ENCODE results near the gene LRRC47. TPM values are rescaled to one million over a fixed set of nuclear protein-coding genes. Genes with fewer than 3 reads are reported as not detected.

The LRRC47 gene
- total and polyA plus RNA-seq, 2 of the 13 experiments (the other 11 are each of a cell fraction or from before 2014, with no cell fraction given) = 18.3 to 52.5 TPM

GRCh38 chr1:3821447-3821846, 25.1 kb upstream of the LRRC47 start:
- DNase-seq (ENCODE audit: low spot score) (no peak), FAIRE-seq (no peak), ATAC-seq (no peak)
- H3K27ac ChIP-seq (ENCODE audit: extremely low read length, insufficient read depth, low read length) = no peak overlapping the region
- no peaks in the 10 kb centered on the region for H3K4me1 ChIP-seq (ENCODE audit: insufficient read depth, low read length)
- intact Hi-C loops (cut with micrococcal nuclease; ENCODE audit: unreplicated experiment) (no loop called here), in situ Hi-C loops (cut with HindIII; ENCODE audit: extremely low pct_ligation_motif_present, low pct_unique_long_range_greater_than_20kb) (no loop called here)
- CTCF ChIA-PET (ENCODE audit: low intra/inter-chr PET ratio, low total read pairs) = no interaction called here
- H3K4me2 ChIP-seq (ENCODE audit: low read depth, low read length) = no peak overlapping the region
- 91% methylated on average over 13 of the region's 13 CpGs for WGBS (ENCODE audit: low lambda C conversion rate)
- H3K9me3 ChIP-seq (ENCODE audit: low read length) = no peaks in the 10 kb centered on the region
- POLR2A ChIA-PET = no interaction called here
- no peaks in the 10 kb centered on the region for H4K20me1 ChIP-seq (ENCODE audit: insufficient read depth, low read length)
- H3K9ac ChIP-seq (ENCODE audit: insufficient read depth, low read depth, low read length) = no peak overlapping the region
- no peaks in the 10 kb centered on the region for H3K27me3 ChIP-seq (ENCODE audit: control insufficient read depth in 1 of 2, insufficient read depth in 2 of 2, low read length in 2 of 2)
- peaks cover 10 to 31% of the 10 kb centered on the region in 2 experiments; a peak in 4 of 5 replicates for H3K36me3 ChIP-seq (replicated peaks in 1 of 2; ENCODE audit: control insufficient read depth in 1 of 2, insufficient read depth in 2 of 2, low read length in 2 of 2)
- H3K79me2 ChIP-seq (ENCODE audit: insufficient read depth, low read length) = no peaks in the 10 kb centered on the region
- no TSS peak for BruUV-seq (replicated peaks)
- no peak overlapping the region for H2AFZ ChIP-seq (ENCODE audit: low read length)
- no peak overlapping the region for H3K4me3 ChIP-seq (replicated peaks in 1 of 3; ENCODE audit: insufficient read depth in 1 of 3, low read depth in 2 of 3, low read length in 3 of 3)
- TF ChIP-seq HNRNPL (IDR thresholded peaks at IDR 0.05; ENCODE audit: low read depth, low read length) (no peak), ZFP91 (CRISPR knock-in tag; IDR thresholded peaks at IDR 0.05; ENCODE audit: borderline replicate concordance) (no peak), MTA1 (CRISPR knock-in tag; IDR thresholded peaks at IDR 0.05; ENCODE audit: borderline replicate concordance) (no peak), HMG20B (CRISPR knock-in tag; conservative IDR thresholded peaks at IDR 0.05) (no peak), YY1 (IDR thresholded peaks at IDR 0.05; ENCODE audit: insufficient read depth, insufficient replicate concordance, low read depth, low read length) (no peak), ZNF776 (CRISPR knock-in tag; IDR thresholded peaks at IDR 0.05) (no peak), RORA (CRISPR knock-in tag; IDR thresholded peaks at IDR 0.05) (no peak), ZNF629 (CRISPR knock-in tag; conservative IDR thresholded peaks at IDR 0.05) (no peak), ZNF12 (CRISPR knock-in tag; IDR thresholded peaks at IDR 0.05) (no peak), ZNF567 (CRISPR knock-in tag; IDR thresholded peaks at IDR 0.05; ENCODE audit: borderline replicate concordance) (no peak), ZZZ3 (CRISPR knock-in tag; IDR thresholded peaks at IDR 0.05; ENCODE audit: borderline replicate concordance) (no peak)
- TF ChIP-seq, protein P1, sequence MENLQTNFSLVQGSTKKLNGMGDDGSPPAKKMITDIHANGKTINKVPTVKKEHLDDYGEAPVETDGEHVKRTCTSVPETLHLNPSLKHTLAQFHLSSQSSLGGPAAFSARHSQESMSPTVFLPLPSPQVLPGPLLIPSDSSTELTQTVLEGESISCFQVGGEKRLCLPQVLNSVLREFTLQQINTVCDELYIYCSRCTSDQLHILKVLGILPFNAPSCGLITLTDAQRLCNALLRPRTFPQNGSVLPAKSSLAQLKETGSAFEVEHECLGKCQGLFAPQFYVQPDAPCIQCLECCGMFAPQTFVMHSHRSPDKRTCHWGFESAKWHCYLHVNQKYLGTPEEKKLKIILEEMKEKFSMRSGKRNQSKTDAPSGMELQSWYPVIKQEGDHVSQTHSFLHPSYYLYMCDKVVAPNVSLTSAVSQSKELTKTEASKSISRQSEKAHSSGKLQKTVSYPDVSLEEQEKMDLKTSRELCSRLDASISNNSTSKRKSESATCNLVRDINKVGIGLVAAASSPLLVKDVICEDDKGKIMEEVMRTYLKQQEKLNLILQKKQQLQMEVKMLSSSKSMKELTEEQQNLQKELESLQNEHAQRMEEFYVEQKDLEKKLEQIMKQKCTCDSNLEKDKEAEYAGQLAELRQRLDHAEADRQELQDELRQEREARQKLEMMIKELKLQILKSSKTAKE (CRISPR knock-in tag; IDR thresholded peaks at IDR 0.05; ENCODE audit: borderline replicate concordance) = no peak
- TF ChIP-seq, protein P2, sequence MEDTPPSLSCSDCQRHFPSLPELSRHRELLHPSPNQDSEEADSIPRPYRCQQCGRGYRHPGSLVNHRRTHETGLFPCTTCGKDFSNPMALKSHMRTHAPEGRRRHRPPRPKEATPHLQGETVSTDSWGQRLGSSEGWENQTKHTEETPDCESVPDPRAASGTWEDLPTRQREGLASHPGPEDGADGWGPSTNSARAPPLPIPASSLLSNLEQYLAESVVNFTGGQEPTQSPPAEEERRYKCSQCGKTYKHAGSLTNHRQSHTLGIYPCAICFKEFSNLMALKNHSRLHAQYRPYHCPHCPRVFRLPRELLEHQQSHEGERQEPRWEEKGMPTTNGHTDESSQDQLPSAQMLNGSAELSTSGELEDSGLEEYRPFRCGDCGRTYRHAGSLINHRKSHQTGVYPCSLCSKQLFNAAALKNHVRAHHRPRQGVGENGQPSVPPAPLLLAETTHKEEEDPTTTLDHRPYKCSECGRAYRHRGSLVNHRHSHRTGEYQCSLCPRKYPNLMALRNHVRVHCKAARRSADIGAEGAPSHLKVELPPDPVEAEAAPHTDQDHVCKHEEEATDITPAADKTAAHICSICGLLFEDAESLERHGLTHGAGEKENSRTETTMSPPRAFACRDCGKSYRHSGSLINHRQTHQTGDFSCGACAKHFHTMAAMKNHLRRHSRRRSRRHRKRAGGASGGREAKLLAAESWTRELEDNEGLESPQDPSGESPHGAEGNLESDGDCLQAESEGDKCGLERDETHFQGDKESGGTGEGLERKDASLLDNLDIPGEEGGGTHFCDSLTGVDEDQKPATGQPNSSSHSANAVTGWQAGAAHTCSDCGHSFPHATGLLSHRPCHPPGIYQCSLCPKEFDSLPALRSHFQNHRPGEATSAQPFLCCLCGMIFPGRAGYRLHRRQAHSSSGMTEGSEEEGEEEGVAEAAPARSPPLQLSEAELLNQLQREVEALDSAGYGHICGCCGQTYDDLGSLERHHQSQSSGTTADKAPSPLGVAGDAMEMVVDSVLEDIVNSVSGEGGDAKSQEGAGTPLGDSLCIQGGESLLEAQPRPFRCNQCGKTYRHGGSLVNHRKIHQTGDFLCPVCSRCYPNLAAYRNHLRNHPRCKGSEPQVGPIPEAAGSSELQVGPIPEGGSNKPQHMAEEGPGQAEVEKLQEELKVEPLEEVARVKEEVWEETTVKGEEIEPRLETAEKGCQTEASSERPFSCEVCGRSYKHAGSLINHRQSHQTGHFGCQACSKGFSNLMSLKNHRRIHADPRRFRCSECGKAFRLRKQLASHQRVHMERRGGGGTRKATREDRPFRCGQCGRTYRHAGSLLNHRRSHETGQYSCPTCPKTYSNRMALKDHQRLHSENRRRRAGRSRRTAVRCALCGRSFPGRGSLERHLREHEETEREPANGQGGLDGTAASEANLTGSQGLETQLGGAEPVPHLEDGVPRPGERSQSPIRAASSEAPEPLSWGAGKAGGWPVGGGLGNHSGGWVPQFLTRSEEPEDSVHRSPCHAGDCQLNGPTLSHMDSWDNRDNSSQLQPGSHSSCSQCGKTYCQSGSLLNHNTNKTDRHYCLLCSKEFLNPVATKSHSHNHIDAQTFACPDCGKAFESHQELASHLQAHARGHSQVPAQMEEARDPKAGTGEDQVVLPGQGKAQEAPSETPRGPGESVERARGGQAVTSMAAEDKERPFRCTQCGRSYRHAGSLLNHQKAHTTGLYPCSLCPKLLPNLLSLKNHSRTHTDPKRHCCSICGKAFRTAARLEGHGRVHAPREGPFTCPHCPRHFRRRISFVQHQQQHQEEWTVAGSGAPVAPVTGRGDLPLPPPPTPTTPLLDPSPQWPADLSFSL (CRISPR knock-in tag; IDR thresholded peaks at IDR 0.05) = no peak
- TF ChIP-seq, protein P3, sequence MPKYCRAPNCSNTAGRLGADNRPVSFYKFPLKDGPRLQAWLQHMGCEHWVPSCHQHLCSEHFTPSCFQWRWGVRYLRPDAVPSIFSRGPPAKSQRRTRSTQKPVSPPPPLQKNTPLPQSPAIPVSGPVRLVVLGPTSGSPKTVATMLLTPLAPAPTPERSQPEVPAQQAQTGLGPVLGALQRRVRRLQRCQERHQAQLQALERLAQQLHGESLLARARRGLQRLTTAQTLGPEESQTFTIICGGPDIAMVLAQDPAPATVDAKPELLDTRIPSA (CRISPR knock-in tag; IDR thresholded peaks at IDR 0.05; ENCODE audit: borderline replicate concordance) = no peak
